ENCODE data around the gene PRF1.
A peak's percentile ranks its signal among the peaks of the same experiment; 100 is the strongest.

PRF1 gene

GRCh38 chr10:70557876-70558275 is 44.7 kb downstream of the PRF1 start:
- no peak for DNase-seq

DNA sequence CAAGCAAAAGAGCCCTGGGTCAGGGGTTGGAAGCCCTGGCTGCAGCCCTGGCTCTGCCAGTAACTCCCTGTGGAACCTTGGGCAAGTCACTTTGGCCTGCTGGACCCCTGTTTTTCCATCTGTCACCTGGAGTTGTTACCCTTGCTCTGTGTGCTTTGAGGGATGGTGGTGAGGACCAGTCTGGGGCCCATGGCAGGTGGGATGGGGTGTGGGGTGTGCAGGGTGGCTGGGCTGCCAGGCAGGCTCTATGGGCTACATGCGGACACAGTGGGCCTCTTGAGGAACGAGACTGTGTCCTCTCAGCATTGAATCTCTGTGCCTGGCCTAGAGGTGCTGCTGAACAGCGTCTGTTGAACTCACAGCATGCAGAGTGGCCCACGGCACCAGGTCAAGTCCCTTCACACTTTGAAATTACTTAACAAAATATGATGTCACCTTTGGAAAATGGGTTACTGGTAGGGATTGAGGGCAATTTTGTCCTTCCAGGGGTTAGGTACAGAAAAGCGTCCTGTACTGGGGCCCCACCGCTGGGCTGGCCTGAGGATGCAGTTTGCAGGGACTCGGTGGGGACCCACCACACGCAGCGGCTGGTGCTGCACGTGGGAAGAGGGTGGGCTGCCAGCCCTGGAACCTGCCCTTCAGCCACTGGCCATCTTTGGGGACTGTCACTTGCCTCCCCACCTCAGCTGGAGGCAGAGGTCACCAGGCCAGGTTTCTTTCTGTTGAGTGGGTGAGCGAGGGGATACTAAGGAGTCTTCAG is 45.3 kb downstream of the PRF1 start:
- no peak for DNase-seq

DNA sequence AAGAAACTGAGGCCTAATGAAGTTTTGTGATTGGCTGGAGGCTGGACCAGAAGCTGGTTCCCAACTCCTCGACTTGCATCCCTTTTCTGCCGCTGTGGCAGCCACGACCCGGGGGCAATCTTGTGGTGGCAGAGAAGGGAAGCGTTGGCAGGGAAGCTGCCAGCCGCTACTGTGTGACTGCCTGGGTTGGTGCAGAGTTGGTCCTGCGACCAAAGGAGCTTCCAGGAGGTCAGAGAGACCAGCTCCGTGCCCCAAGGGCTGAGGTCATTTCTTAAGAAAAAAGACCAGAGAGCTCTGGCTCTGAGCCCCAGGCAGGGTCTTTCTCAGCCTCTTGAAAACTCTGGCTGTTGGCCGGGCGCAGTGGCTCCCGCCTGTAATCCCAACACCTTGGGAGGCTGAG is 47.2 kb downstream of the PRF1 start:
- DNase-seq, result no peak

GRCh38 chr10:70552586-70552985 is 50.0 kb downstream of the PRF1 start:
- DNase-seq, result no peak

DNA sequence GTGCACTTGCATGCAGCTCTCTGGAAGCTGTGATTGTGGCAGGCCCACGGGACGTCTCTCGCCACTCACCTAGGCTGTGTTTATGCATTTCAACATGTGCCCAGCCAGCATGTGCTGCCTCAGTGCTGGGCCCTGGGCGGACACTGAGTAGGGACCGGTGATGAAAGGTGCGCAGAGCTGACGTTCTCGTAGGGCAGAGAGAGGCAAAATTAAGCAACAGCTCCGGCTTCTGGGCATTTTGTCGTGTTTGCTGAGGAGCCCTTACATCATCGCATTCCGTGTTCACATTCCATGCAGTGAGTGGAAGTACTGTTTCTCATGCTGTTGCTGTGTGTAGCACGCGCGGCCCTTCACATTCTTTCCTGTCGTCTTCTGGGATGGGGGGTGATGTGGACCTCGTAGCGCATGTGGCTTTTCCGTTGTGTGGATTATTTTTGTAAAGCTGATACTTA is 50.5 kb downstream of the PRF1 start:
- no peak for DNase-seq

- no peak for DNase-seq
Measured at GRCh38 chr10:70551466-70551865, 51.1 kb downstream of the PRF1 start.

- DNase-seq, result no peak
Measured at GRCh38 chr10:70550459-70550858, 52.1 kb downstream of the PRF1 start.

DNA sequence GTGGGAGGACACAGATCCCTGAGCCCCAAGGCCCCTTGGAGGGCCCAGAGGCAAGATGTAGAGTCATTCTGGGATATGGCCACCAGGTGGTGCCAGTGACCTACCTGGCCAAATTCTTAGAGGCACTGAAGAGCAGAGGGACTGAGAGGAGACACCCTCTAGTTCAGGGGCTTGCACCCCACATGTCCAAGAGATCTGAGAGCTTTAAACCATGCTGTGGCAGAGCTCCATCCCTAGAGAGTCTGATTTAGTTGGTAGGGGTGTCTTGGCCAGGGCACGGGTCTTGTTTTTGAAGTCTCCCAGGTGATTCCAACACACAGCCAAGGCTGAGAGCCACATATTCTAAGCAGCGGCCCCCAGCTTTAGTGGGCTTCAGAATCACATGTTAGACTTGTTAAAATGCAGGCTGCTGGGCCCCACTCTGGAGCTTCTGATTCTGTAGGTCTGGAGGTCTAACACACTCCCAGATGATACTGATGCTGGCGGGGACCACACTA is 52.5 kb downstream of the PRF1 start:
- DNase-seq, result peak; percentile 65

DNA sequence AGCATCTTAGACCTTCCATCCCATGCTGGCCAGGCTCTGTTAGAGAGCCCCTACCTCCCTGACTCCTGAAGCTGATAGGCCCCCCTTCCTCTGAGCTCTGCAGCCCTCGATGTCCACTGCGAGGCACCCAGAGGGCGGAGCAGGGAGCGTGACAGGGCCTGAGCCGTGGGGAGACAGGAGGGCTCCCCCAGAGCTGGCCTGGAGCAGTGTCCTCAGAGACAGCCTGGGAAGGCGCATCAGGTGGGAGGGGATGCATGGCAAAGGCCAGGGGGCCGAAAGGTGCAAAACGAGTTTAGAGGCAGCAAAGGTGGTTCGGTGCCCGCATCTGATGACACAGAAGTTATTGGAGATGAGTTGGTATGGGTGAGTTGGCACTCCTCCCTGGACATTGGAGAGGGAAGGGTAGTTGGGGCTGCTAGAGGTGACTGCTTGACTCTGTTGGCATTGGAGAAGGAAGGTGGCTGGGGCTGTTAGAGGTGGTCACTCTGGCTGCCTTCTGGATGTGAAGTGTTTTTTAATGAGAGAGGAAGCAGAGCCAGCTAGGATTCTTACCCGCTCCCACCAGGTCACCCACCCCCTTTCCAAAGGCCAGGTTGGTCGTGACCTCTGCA is 53.1 kb downstream of the PRF1 start:
- no peak for DNase-seq
